Testis (tissue), 3 donors: ENCODE results near the gene ADGRD1. TPM values are rescaled to one million over a fixed set of nuclear protein-coding genes. Genes with fewer than 3 reads are reported as not detected.

ENCODE experiments used
- DNase-seq: peaks from one replicate; pipeline ENCODE4 v3.0.0-alpha.2; 2019
- H3K27ac ChIP-seq, 2 donors: fragments of 200-600 bp; sonication (generic); one replicate each; pipeline ENCODE4 v1.5.1; 2019
- H3K27me3 ChIP-seq: fragments of 200-600 bp; sonication (generic); one replicate; pipeline ENCODE4 v1.5.1; 2019
- H3K36me3 ChIP-seq: fragments of 200-600 bp; sonication (generic); one replicate; pipeline ENCODE4 v1.5.1; 2017; ENCODE audit warnings: low read depth; ENCODE audit errors: missing control alignments
- H3K4me1 ChIP-seq: fragments of 200-600 bp; sonication (generic); one replicate; pipeline ENCODE4 v1.5.1; 2019
- H3K4me3 ChIP-seq, 2 donors: fragments of 200-600 bp; sonication (generic); one replicate each; pipeline ENCODE4 v1.5.1; 2017 to 2019
- H3K9me3 ChIP-seq: fragments of 200-600 bp; sonication (generic); one replicate; pipeline ENCODE4 v1.5.1; 2017
- CTCF ChIP-seq, 3 experiments: fragments of 450-650 bp in 2 of 3; fragments of 200-600 bp in 1 of 3; sonication (generic) in 1 of 3; IDR thresholded peaks; one replicate each; pipeline ENCODE4 v1.5.1; 2016 to 2019; ENCODE audit warnings: antibody characterized with exemption in 3 of 3, mild to moderate bottlenecking in 2 of 3, moderate library complexity in 1 of 3
- POLR2A ChIP-seq: fragments of 450-650 bp; IDR thresholded peaks from one replicate; pipeline ENCODE4 v1.6.1; 2017; ENCODE audit warnings: antibody characterized with exemption, mild to moderate bottlenecking, moderate library complexity
- WGBS, 2 donors: methylation state at CpG; one replicate each; pipeline ENCODE4 v1.1.5; 2018; 5-methylcytosine and 5-hydroxymethylcytosine counted together
- intact Hi-C: fragments of 100-400 bp; cut with DNase I; formaldehyde crosslinking; loops from one replicate; pipeline ENCODE4 v1.15.1; 2023; ENCODE audit warnings: low total_unique reads
- polyA plus RNA-seq: library from polyadenylated mRNA; stranded (reverse); fragments of 350-450 nt; fragmentation: Illumina TruSeq; extraction: RNeasy Lipid Tissue Mini Kit (QIAGEN cat#74804); gene quantifications from one replicate; pipeline ENCODE4 v1.2.3, GENCODE V29; 2014; ENCODE audit warnings: low read depth, low replicate concordance; ENCODE audit not compliant: insufficient read depth
- total RNA-seq, 2 donors: library from RNA; depleted of rRNA; stranded (reverse); fragments of >200 nt; gene quantifications; one replicate each; pipeline ENCODE4 v1.2.3, GENCODE V29; 2016

ADGRD1 gene
- total and polyA plus RNA-seq, 3 donors from 2014 or later, result 27.2 to 43.2 (median 42.8) TPM

- H3K27ac ChIP-seq, result no peak overlapping the region
- H3K36me3 ChIP-seq, result no peaks in the 10 kb centered on the region
- peaks cover 17% of the 10 kb centered on the region for H3K4me1 ChIP-seq
- WGBS, 2 donors, result 64 to 66% methylated on average over 8 of the region's 8 CpGs
- H3K27me3 ChIP-seq, result no peaks in the 10 kb centered on the region
- no peak for TF ChIP-seq CTCF (IDR thresholded peaks at IDR 0.05)
- no peak for TF ChIP-seq POLR2A
- intact Hi-C loops, result no loop called here
- no peak overlapping the region for H3K4me3 ChIP-seq
- no peak for DNase-seq
- no peaks in the 10 kb centered on the region for H3K9me3 ChIP-seq
Observed at GRCh38 chr12:130929363-130929762, 24.3 kb upstream of the ADGRD1 start.

- Histone ChIP-seq H3K27me3 (no peaks in the 10 kb centered on the region), H3K4me3 (no peak overlapping the region), H3K27ac (no peak overlapping the region), H3K4me1 (peaks cover 13% of the 10 kb centered on the region), H3K9me3 (no peaks in the 10 kb centered on the region), H3K36me3 (no peaks in the 10 kb centered on the region)
- TF ChIP-seq CTCF (IDR thresholded peaks at IDR 0.05) (no peak), POLR2A (no peak)
- no peak for DNase-seq
- intact Hi-C loops, result no loop called here
- 59 to 61% methylated on average over 10 of the region's 10 CpGs for WGBS, 2 donors
Observed at GRCh38 chr12:130932061-130932930, 21.4 kb upstream of the ADGRD1 start.

- TF ChIP-seq CTCF (IDR thresholded peaks at IDR 0.05) (no peak), POLR2A (no peak)
Observed at GRCh38 chr12:130933269-130933995, 20.3 kb upstream of the ADGRD1 start.

GRCh38 chr12:130934753-130935152, 19.0 kb upstream of the ADGRD1 start:
- no peaks in the 10 kb centered on the region for H3K9me3 ChIP-seq

More at GRCh38 chr12:130933269-130933995, 20.3 kb upstream of the ADGRD1 start:
- H3K27me3 ChIP-seq, result no peaks in the 10 kb centered on the region
- DNase-seq, result no peak
- H3K36me3 ChIP-seq, result no peaks in the 10 kb centered on the region
- WGBS, 2 donors, result 63 to 67% methylated on average over 33 to 34 of the region's 38 CpGs
- no peaks in the 10 kb centered on the region for H3K9me3 ChIP-seq
- H3K4me3 ChIP-seq, result no peak overlapping the region
- no peak overlapping the region for H3K27ac ChIP-seq
- peaks cover 13% of the 10 kb centered on the region for H3K4me1 ChIP-seq
- intact Hi-C loops, result no loop called here

More at GRCh38 chr12:130934753-130935152, 19.0 kb upstream of the ADGRD1 start:
- H3K27me3 ChIP-seq, result no peaks in the 10 kb centered on the region
- DNase-seq, result no peak
- H3K4me1 ChIP-seq, result peaks cover 13% of the 10 kb centered on the region
- no peak overlapping the region for H3K27ac ChIP-seq
- H3K4me3 ChIP-seq, result no peak overlapping the region
- no peaks in the 10 kb centered on the region for H3K36me3 ChIP-seq
- intact Hi-C loops, result no loop called here
- WGBS, 2 donors, result 83 to 93% methylated on average over 2 of the region's 2 CpGs
- TF ChIP-seq CTCF (IDR thresholded peaks at IDR 0.05) (no peak), POLR2A (no peak)
